BJ (cell line): ENCODE data around the gene CMPK2. TPM values are rescaled to one million over a fixed set of nuclear protein-coding genes. Genes with fewer than 3 reads are reported as not detected.
"Not testable (repeated sequence)": the region's sequence is repeated elsewhere in the genome, so short reads cannot be mapped to it uniquely, and the experiment has no call there.

Source experiments
- CTCF ChIA-PET: fragments of 350-600 bp; formaldehyde crosslinking; extraction: SDS; loops from one replicate; lab custom pipeline; 2021; ENCODE audit warnings: antibody characterized with exemption, inconsistent platforms; lab: Yijun Ruan, JAX
- POLR2A ChIA-PET: fragments of 300-600 bp; sonication (Branson Sonifier 250); formaldehyde crosslinking; extraction: SDS; loops from one replicate; lab custom pipeline; 2021; ENCODE audit warnings: antibody characterized with exemption; lab: Charles Lee
- DNase-seq: peaks from one replicate; pipeline ENCODE4 v3.0.0-alpha.2; 2011; ENCODE audit warnings: low read depth
- H3K27me3 ChIP-seq: 2 replicates; pipeline ENCODE4 v1.6.0; 2011; ENCODE audit warnings: low read length; ENCODE audit not compliant: control insufficient read depth, insufficient read depth
- H3K36me3 ChIP-seq: 2 replicates; pipeline ENCODE4 v1.5.1; 2011; ENCODE audit warnings: low read length; ENCODE audit not compliant: control insufficient read depth, insufficient read depth
- H3K4me3 ChIP-seq: 2 replicates; pipeline ENCODE4 v1.5.1; 2011; ENCODE audit warnings: low read depth, mild to moderate bottlenecking, control low read depth, low read length
- polyA plus RNA-seq: library from polyadenylated mRNA; depleted of rRNA; stranded (reverse); fragments of >200 nt; gene quantifications from 2 replicates; pipeline ENCODE4 v1.2.3, GENCODE V29; 2011
- TF ChIP-seq, protein P1 (sequence below): IDR thresholded peaks from 2 replicates; pipeline ENCODE4 v1.5.1; 2011; ENCODE audit warnings: low read depth, mild to moderate bottlenecking, control low read depth, inconsistent platforms, low read length, moderate library complexity; ENCODE audit not compliant: insufficient read depth

Gene CMPK2
- polyA plus RNA-seq, 1 experiment, result 0.66 TPM

- CTCF ChIA-PET, result interaction anchor here (1.0 kb wide), 1 partner anchor 511 kb away, joined by 3 read pairs; no protein-coding TSS in a partner anchor
Measured at GRCh38 chr2:6864231-6864754, 1.4 kb downstream of the CMPK2 start.

GRCh38 chr2:6863792-6864191, 1.9 kb downstream of the CMPK2 start:
- ChIA-PET POLR2A (no interaction called here), CTCF (interaction anchor here (1.0 kb wide), 1 partner anchor 511 kb away, joined by 3 read pairs; no protein-coding TSS in a partner anchor)
- TF ChIP-seq, protein P1, sequence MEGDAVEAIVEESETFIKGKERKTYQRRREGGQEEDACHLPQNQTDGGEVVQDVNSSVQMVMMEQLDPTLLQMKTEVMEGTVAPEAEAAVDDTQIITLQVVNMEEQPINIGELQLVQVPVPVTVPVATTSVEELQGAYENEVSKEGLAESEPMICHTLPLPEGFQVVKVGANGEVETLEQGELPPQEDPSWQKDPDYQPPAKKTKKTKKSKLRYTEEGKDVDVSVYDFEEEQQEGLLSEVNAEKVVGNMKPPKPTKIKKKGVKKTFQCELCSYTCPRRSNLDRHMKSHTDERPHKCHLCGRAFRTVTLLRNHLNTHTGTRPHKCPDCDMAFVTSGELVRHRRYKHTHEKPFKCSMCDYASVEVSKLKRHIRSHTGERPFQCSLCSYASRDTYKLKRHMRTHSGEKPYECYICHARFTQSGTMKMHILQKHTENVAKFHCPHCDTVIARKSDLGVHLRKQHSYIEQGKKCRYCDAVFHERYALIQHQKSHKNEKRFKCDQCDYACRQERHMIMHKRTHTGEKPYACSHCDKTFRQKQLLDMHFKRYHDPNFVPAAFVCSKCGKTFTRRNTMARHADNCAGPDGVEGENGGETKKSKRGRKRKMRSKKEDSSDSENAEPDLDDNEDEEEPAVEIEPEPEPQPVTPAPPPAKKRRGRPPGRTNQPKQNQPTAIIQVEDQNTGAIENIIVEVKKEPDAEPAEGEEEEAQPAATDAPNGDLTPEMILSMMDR, result no peak

More at GRCh38 chr2:6864231-6864754, 1.4 kb downstream of the CMPK2 start:
- H3K36me3 ChIP-seq, result no peaks in the 10 kb centered on the region
- POLR2A ChIA-PET, result no interaction called here
- TF ChIP-seq, protein P1, result no peak
- no peak overlapping the region for H3K4me3 ChIP-seq
- DNase-seq, result no peak
- peaks cover 6% of the 10 kb centered on the region for H3K27me3 ChIP-seq

DNA sequence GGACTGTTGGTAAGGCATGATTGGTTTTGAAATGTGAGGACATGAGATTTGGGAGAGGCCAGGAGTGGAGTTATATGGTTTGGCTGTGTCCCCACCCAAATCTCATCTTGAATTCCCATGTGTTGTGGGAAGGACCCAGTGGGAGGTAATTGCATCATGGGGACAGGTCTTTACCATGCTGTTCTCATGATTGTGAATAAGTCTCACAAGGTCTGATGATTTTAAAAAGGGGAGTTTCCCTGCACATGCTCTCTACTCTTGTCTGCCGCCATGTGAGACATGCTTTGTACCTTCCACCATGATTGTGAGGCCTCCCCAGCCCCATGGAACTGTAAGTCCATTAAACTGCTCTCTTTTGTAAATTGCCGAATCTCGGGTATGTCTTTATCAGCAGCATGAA, 5.4 kb downstream of the CMPK2 start:
- TF ChIP-seq, protein P1, result no peak
- H3K4me3 ChIP-seq, result no peak overlapping the region
- H3K36me3 ChIP-seq, result no peaks in the 10 kb centered on the region
- DNase-seq, result no peak
- CTCF ChIA-PET, result no interaction called here
- POLR2A ChIA-PET, result no interaction called here
- H3K27me3 ChIP-seq, result 0 out of 2 replicates have a peak, but pooled peaks cover 2% of the 10 kb centered on the region

More at GRCh38 chr2:6863792-6864191, 1.9 kb downstream of the CMPK2 start:
- Histone ChIP-seq H3K36me3 (no peaks in the 10 kb centered on the region), H3K4me3 (no peak overlapping the region), H3K27me3 (peaks cover 6% of the 10 kb centered on the region)
- DNase-seq, result no peak

GRCh38 chr2:6858466-6859027, 7.2 kb downstream of the CMPK2 start:
- DNase-seq, POLR2A ChIA-PET, H3K36me3 ChIP-seq, CTCF ChIA-PET, H3K27me3 ChIP-seq, H3K4me3 ChIP-seq: not testable (repeated sequence)

- H3K36me3 ChIP-seq, result no peaks in the 10 kb centered on the region
- DNase-seq, result no peak
- TF ChIP-seq, protein P1, result no peak
- CTCF ChIA-PET, result no interaction called here
- H3K27me3 ChIP-seq, result no peaks in the 10 kb centered on the region
- H3K4me3 ChIP-seq, result no peak overlapping the region
- POLR2A ChIA-PET, result no interaction called here
Measured at GRCh38 chr2:6856548-6856920, 9.2 kb downstream of the CMPK2 start.
